ENCODE results near the gene SFTPA1. TPM values are rescaled to one million over a fixed set of nuclear protein-coding genes. Genes with fewer than 3 reads are reported as not detected.
A peak's percentile ranks its signal among the peaks of the same experiment; 100 is the strongest.
"Not testable (repeated sequence)": the region's sequence is repeated elsewhere in the genome, so short reads cannot be mapped to it uniquely, and the experiment has no call there.

The SFTPA1 gene
- total RNA-seq, 2 donors from 2014 or later = not detected

DNA sequence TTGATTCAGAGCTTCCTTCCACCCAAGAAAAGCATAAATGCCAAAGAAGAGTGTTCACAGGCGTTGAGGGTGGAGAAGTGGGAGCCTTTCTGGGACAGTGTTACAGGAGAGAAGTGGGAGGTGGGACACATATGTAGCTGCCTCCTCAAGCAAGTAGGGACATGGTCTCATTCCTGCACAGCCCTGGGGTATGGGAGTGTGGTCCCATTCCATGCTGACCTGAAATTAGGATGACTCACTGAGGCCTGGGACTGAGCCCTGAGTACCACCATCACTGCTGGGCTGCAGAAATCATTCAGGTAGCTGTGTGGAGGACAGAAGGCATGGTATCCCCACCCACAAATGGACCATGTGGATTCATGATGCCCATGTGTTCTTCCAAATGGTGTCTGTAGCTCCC, 17.4 kb upstream of the SFTPA1 start:
- Mint-ChIP-seq H3K9me3 (peaks cover 4 to 6% of the 10 kb centered on the region in 2 donors), H3K4me1 (ENCODE audit: low read depth) (no peaks in the 10 kb centered on the region), H3K27me3 (ENCODE audit: low read depth) (peaks cover 22% of the 10 kb centered on the region), H3K36me3 (ENCODE audit: insufficient read depth in 2 of 2) (peaks cover 0 to 8% of the 10 kb centered on the region in 2 donors), H3K27ac (no peak overlapping the region), H3K4me3 (no peak overlapping the region)
- DNase-seq = no peak
- no peak for ATAC-seq (replicated peaks in 1 of 2)

DNA sequence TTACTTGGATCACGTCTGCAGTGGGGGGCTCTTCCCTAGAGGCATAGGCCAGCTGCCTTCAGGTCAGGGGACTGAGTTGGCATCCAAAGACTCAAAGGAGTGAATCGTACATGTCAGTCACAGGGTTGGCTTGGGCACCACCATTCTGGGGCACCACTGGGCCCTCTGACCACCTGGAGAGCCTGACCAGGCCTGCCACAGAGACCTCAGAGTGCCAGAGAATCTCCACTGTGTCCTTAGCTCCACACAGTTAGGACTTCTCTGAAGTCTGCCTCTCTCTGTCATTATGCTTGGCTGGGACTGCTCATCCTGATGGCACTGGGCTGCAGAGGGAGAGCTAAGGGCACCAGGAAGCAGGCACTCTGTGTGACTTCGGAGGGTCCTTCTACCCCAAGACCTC, 16.2 kb upstream of the SFTPA1 start:
- ATAC-seq (replicated peaks in 1 of 2); H3K9me3 Mint-ChIP-seq; DNase-seq; H3K36me3 Mint-ChIP-seq (ENCODE audit: insufficient read depth in 2 of 2); H3K27ac Mint-ChIP-seq; H3K4me3 Mint-ChIP-seq; H3K4me1 Mint-ChIP-seq (ENCODE audit: low read depth): not testable (repeated sequence)
- peaks cover 13% of the 10 kb centered on the region for H3K27me3 Mint-ChIP-seq (ENCODE audit: low read depth)

GRCh38 chr10:79595510-79595909, 15.2 kb upstream of the SFTPA1 start:
- Mint-ChIP-seq H3K27ac (no peak overlapping the region), H3K4me1 (ENCODE audit: low read depth) (no peaks in the 10 kb centered on the region), H3K36me3 (ENCODE audit: insufficient read depth in 2 of 2) (peaks cover 1 to 8% of the 10 kb centered on the region in 2 donors), H3K4me3 (no peak overlapping the region), H3K27me3 (ENCODE audit: low read depth) (peaks cover 4% of the 10 kb centered on the region), H3K9me3 (peaks cover 7% of the 10 kb centered on the region in 2 donors)
- DNase-seq = no peak
- ATAC-seq (replicated peaks in 1 of 2) = no peak

- not testable (repeated sequence) for ATAC-seq (replicated peaks in 1 of 2); H3K27me3 Mint-ChIP-seq (ENCODE audit: low read depth); H3K9me3 Mint-ChIP-seq; DNase-seq; H3K36me3 Mint-ChIP-seq (ENCODE audit: insufficient read depth in 2 of 2); H3K4me3 Mint-ChIP-seq; H3K27ac Mint-ChIP-seq; H3K4me1 Mint-ChIP-seq (ENCODE audit: low read depth)
Measured at GRCh38 chr10:79599644-79600043, 11.1 kb upstream of the SFTPA1 start.

- ATAC-seq (replicated peaks in 1 of 2) (no peak), DNase-seq (no peak)
- H3K4me3 Mint-ChIP-seq = no peak overlapping the region
- H3K9me3 Mint-ChIP-seq = peaks cover 7% of the 10 kb centered on the region in 2 donors
- H3K27ac Mint-ChIP-seq = no peak overlapping the region
- peaks cover 1 to 8% of the 10 kb centered on the region in 2 donors for H3K36me3 Mint-ChIP-seq (ENCODE audit: insufficient read depth in 2 of 2)
- no peaks in the 10 kb centered on the region for H3K4me1 Mint-ChIP-seq (ENCODE audit: low read depth)
- no peaks in the 10 kb centered on the region for H3K27me3 Mint-ChIP-seq (ENCODE audit: low read depth)
Measured at GRCh38 chr10:79601939-79602338, 8.8 kb upstream of the SFTPA1 start.

DNA sequence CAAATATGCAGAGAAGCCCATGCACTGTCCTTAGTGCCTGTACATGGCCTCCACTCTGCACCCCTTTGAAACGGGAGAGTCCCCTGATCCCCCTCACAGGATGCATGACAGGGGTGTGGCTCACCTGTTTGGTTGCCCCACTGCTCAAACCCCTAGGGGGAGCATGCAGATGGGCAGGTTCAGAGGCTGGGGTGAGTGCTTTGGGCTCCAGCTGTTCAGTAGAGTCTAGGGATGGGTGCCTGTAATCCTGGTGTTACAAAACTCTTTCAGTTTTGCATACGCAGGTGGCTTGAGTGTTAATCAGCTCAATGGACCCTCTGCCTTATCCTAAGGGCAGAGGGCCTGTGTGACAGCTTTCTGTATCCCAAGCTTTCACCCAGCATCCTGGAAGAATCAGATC, 7.8 kb upstream of the SFTPA1 start:
- DNase-seq = no peak
- no peak for ATAC-seq (replicated peaks in 1 of 2)
- H3K9me3 Mint-ChIP-seq = peaks cover 1 to 3% of the 10 kb centered on the region in 2 donors
- H3K4me1 Mint-ChIP-seq (ENCODE audit: low read depth) = no peaks in the 10 kb centered on the region
- H3K36me3 Mint-ChIP-seq (ENCODE audit: insufficient read depth in 2 of 2) = peaks cover 1 to 2% of the 10 kb centered on the region in 2 donors
- no peaks in the 10 kb centered on the region for H3K27me3 Mint-ChIP-seq (ENCODE audit: low read depth)
- no peak overlapping the region for H3K27ac Mint-ChIP-seq
- H3K4me3 Mint-ChIP-seq = no peak overlapping the region

- H3K27ac Mint-ChIP-seq = no peak overlapping the region
- H3K27me3 Mint-ChIP-seq (ENCODE audit: low read depth) = peaks cover 6% of the 10 kb centered on the region
- no peaks in the 10 kb centered on the region for H3K36me3 Mint-ChIP-seq (ENCODE audit: insufficient read depth in 2 of 2)
- no peak overlapping the region for H3K4me3 Mint-ChIP-seq
- ATAC-seq (replicated peaks in 1 of 2) (no peak), DNase-seq (no peak)
- H3K4me1 Mint-ChIP-seq (ENCODE audit: low read depth) = no peaks in the 10 kb centered on the region
- H3K9me3 Mint-ChIP-seq = peaks cover 0 to under 1% of the 10 kb centered on the region in 2 donors
Measured at GRCh38 chr10:79604294-79604693, 6.4 kb upstream of the SFTPA1 start.

GRCh38 chr10:79605308-79605707, 5.4 kb upstream of the SFTPA1 start:
- Mint-ChIP-seq H3K27ac (no peak overlapping the region), H3K4me1 (ENCODE audit: low read depth) (no peaks in the 10 kb centered on the region), H3K9me3 (no peaks in the 10 kb centered on the region), H3K4me3 (no peak overlapping the region), H3K36me3 (ENCODE audit: insufficient read depth in 2 of 2) (no peaks in the 10 kb centered on the region), H3K27me3 (ENCODE audit: low read depth) (peaks cover 6% of the 10 kb centered on the region)
- DNase-seq (no peak), ATAC-seq (replicated peaks in 1 of 2) (no peak)

DNA sequence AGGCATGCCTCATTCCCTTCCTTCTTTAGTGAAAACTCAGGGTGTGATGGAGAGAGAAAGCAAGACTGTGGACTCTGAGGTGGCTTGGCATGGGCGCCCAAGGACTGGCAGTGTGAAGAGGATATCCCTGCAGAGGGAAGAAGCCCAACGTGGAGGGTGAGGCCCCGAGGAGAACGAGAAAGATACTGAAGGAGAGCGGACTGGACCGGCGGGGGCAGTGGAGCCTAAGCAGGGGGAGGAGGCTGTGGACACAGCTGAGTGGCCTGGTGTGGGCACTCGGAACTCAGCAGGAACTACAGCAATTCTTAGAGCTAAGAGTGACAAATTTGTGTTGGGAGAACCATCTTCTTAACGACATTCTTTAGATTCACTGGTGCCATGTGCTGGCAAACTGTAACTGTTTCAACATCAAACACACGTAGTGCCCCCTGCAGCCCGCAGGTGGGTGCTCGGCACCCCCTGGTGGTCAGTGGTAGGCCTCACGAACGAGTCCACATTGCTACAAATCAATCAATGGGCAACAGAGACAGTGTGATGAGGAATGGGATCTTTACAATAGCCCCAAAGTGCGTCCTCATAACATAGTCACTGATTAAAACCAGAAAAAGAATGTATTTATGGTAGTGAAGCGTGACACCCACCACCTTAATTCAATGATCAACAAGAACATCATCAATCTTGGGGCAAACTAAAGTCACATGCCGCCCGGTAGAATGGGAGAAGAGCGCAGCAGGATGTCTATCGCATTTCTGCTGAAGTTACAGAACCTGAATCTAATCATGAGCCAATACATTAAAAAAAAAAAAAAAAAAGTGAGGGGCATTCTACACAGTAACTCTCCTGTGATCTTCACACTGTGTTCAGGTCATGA, 2.0 kb upstream of the SFTPA1 start:
- H3K9me3 Mint-ChIP-seq = no peaks in the 10 kb centered on the region
- DNase-seq (peak; percentile 63 to 73), ATAC-seq (replicated peaks in 1 of 2) (peak; percentile 64 to 67)
- no peak overlapping the region for H3K4me3 Mint-ChIP-seq
- H3K36me3 Mint-ChIP-seq (ENCODE audit: insufficient read depth in 2 of 2) = no peaks in the 10 kb centered on the region
- no peak overlapping the region for H3K27ac Mint-ChIP-seq
- H3K4me1 Mint-ChIP-seq (ENCODE audit: low read depth) = no peaks in the 10 kb centered on the region
- H3K27me3 Mint-ChIP-seq (ENCODE audit: low read depth) = peaks cover 6% of the 10 kb centered on the region

- ATAC-seq (replicated peaks in 1 of 2) = not testable (repeated sequence)
Measured at GRCh38 chr10:79611193-79611976, 646 bp downstream of the SFTPA1 start.

DNA sequence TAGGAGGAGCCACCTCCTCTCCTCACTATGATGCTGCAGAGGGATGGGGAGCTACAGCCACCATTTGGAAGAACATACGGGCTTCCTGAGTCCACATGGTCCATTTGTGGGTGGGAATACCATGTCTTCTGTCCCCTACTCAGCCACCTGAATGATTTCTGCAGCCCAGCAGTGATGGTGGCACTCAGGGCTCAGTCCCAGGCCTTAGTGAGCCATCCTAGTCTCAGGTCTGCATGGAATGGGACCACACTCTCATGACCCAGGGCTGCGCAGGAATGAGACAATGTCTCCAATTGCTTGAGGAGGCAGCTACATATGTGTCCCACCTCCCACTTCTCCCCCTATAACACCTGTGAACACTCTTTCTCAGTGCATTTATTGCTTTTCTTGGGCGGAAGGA, 4.8 kb downstream of the SFTPA1 start:
- ATAC-seq (replicated peaks in 1 of 2) (no peak), DNase-seq (no peak)
- Mint-ChIP-seq H3K27ac (no peak overlapping the region), H3K9me3 (no peaks in the 10 kb centered on the region), H3K4me3 (no peak overlapping the region), H3K27me3 (ENCODE audit: low read depth) (peaks cover 6% of the 10 kb centered on the region), H3K4me1 (ENCODE audit: low read depth) (no peaks in the 10 kb centered on the region), H3K36me3 (ENCODE audit: insufficient read depth in 2 of 2) (no peaks in the 10 kb centered on the region)

More at GRCh38 chr10:79611193-79611976, 646 bp downstream of the SFTPA1 start:
- not testable (repeated sequence) for H3K4me3 Mint-ChIP-seq; H3K9me3 Mint-ChIP-seq; H3K27ac Mint-ChIP-seq; H3K27me3 Mint-ChIP-seq (ENCODE audit: low read depth); H3K4me1 Mint-ChIP-seq (ENCODE audit: low read depth); DNase-seq; H3K36me3 Mint-ChIP-seq (ENCODE audit: insufficient read depth in 2 of 2)

- DNase-seq = no peak
- no peak overlapping the region for H3K4me3 Mint-ChIP-seq
- no peaks in the 10 kb centered on the region for H3K9me3 Mint-ChIP-seq
Measured at GRCh38 chr10:79616164-79616563, 5.4 kb downstream of the SFTPA1 start.

DNA sequence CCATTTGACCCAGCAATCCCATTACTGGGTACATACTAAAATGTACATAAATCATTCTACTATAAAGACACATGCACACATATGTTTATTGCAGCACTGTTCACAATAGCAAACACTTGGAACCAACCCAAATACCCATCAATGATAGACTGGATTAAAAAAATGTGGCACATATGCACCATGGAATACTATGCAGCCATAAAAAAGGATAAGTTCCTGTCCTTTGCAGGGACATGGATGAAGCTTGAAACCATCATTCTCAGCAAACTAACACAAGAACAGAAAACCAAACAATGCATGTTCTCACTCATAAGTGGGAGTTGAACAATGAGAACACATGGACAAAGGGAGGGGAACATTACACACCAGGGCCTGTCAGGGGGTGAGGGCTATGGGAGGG, 12.9 kb downstream of the SFTPA1 start:
- not testable (repeated sequence) for H3K27ac Mint-ChIP-seq; H3K9me3 Mint-ChIP-seq; DNase-seq; H3K4me1 Mint-ChIP-seq (ENCODE audit: low read depth); ATAC-seq (replicated peaks in 1 of 2); H3K36me3 Mint-ChIP-seq (ENCODE audit: insufficient read depth in 2 of 2); H3K4me3 Mint-ChIP-seq
- H3K27me3 Mint-ChIP-seq (ENCODE audit: low read depth) = peaks cover 22% of the 10 kb centered on the region

More at GRCh38 chr10:79616164-79616563, 5.4 kb downstream of the SFTPA1 start:
- Mint-ChIP-seq H3K27me3 (ENCODE audit: low read depth) (peaks cover 6% of the 10 kb centered on the region), H3K4me1 (ENCODE audit: low read depth) (no peaks in the 10 kb centered on the region), H3K36me3 (ENCODE audit: insufficient read depth in 2 of 2) (no peaks in the 10 kb centered on the region), H3K27ac (no peak overlapping the region)
- ATAC-seq (replicated peaks in 1 of 2) = no peak

Data from activated T-cell treated with anti-CD3 and anti-CD28 coated beads, Interleukin-2, amount 50 U/mL, for 72 hours (primary cell).